OCI-LY3 (cell line): ENCODE results near the gene KAT6B.

Source experiments
- CTCF ChIP-seq: fragments of 200-600, 300-600 bp; sonication (generic); IDR thresholded peaks from 2 replicates; pipeline ENCODE4 v1.5.1; 2014; ENCODE audit warnings: antibody characterized with exemption, low read length, low read depth
- EZH2phosphoT487 ChIP-seq: fragments of 200-600 bp; shearing (Covaris generic); IDR thresholded peaks from 2 replicates; pipeline ENCODE4 v1.6.1; 2018; ENCODE audit warnings: antibody characterized with exemption, mixed run types, low read depth

GRCh38 chr10:75065076-75065475 lies 238.7 kb downstream of the KAT6B start:
- TF ChIP-seq CTCF (no peak), EZH2phosphoT487 (no peak)
